B cell (primary cell): ENCODE measurements around the gene SCGB1D1.

Experiments
- EZH2 ChIP-seq: IDR thresholded peaks from 2 replicates; pipeline ENCODE4 v1.6.1; 2012; ENCODE audit warnings: borderline replicate concordance, low read depth, mild to moderate bottlenecking, moderate library complexity, low read length; ENCODE audit not compliant: insufficient read depth, poor library complexity, severe bottlenecking
- TF ChIP-seq, protein P1 (sequence below): fragments of 200-600 bp; IDR thresholded peaks from one replicate; pipeline ENCODE4 v1.8.0; 2022; ENCODE audit warnings: antibody characterized with exemption, mild to moderate bottlenecking

DNA sequence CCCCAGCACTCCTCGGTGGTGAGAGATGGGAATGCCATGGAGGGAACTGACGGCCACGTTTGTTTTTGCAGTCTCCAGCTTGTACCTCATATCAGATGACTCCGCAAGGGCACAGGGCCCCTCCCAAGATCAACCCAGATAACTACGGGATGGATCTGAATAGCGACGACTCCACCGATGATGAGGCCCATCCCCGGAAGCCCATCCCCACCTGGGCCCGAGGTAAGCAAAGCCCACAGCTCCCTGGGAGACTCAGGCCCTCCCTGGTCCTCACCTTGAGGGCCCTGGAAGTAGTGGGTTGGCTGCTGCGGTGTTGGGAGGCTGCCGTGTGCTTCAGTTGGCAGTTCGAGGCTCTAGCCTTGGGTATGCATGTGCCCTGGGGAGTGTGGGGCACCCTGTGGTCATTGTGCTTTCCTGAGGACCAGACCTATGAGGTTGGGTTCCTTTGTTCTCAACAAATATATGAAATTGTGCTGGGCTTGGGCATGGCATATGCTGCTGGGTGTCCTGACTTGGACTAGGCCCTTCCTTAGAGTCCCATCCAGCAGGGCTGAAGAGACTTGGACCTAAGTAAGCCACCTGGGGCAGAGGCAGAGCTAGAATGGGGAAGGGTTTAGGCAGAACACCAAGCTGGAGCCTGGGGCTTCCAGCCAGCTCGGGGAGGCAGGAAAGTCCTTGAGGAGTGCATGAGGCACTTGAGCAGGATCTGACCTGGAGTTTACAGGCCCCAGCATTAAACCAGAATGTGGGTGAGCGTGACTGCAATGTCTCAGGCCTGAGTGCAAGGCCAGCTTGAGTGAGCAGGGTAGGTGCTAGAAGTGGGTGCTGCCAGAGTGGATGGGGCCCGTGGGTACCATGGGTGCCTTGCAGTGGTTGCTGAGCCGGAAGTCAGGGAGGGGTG, 39.8 kb upstream of the SCGB1D1 start:
- TF ChIP-seq, protein P1, sequence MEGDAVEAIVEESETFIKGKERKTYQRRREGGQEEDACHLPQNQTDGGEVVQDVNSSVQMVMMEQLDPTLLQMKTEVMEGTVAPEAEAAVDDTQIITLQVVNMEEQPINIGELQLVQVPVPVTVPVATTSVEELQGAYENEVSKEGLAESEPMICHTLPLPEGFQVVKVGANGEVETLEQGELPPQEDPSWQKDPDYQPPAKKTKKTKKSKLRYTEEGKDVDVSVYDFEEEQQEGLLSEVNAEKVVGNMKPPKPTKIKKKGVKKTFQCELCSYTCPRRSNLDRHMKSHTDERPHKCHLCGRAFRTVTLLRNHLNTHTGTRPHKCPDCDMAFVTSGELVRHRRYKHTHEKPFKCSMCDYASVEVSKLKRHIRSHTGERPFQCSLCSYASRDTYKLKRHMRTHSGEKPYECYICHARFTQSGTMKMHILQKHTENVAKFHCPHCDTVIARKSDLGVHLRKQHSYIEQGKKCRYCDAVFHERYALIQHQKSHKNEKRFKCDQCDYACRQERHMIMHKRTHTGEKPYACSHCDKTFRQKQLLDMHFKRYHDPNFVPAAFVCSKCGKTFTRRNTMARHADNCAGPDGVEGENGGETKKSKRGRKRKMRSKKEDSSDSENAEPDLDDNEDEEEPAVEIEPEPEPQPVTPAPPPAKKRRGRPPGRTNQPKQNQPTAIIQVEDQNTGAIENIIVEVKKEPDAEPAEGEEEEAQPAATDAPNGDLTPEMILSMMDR = no peak
- no peak for TF ChIP-seq EZH2
